Testis (tissue), 5 donors: ENCODE measurements around the gene MMP17. TPM values are rescaled to one million over a fixed set of nuclear protein-coding genes. Genes with fewer than 3 reads are reported as not detected.

ENCODE experiments used
- DNase-seq: peaks from one replicate; pipeline ENCODE4 v3.0.0-alpha.2; 2019
- H3K27ac ChIP-seq, 2 donors: fragments of 200-600 bp; sonication (generic); one replicate each; pipeline ENCODE4 v1.5.1; 2019
- H3K27me3 ChIP-seq: fragments of 200-600 bp; sonication (generic); one replicate; pipeline ENCODE4 v1.5.1; 2019
- H3K36me3 ChIP-seq: fragments of 200-600 bp; sonication (generic); one replicate; pipeline ENCODE4 v1.5.1; 2017; ENCODE audit warnings: low read depth; ENCODE audit errors: missing control alignments
- H3K4me1 ChIP-seq: fragments of 200-600 bp; sonication (generic); one replicate; pipeline ENCODE4 v1.5.1; 2019
- H3K4me3 ChIP-seq, 2 donors: fragments of 200-600 bp; sonication (generic); one replicate each; pipeline ENCODE4 v1.5.1; 2017 to 2019
- H3K9me3 ChIP-seq: fragments of 200-600 bp; sonication (generic); one replicate; pipeline ENCODE4 v1.5.1; 2017
- POLR2A ChIP-seq: fragments of 450-650 bp; IDR thresholded peaks from one replicate; pipeline ENCODE4 v1.6.1; 2017; ENCODE audit warnings: antibody characterized with exemption, mild to moderate bottlenecking, moderate library complexity
- WGBS, 2 donors: methylation state at CpG; one replicate each; pipeline ENCODE4 v1.1.5; 2018; 5-methylcytosine and 5-hydroxymethylcytosine counted together
- intact Hi-C: fragments of 100-400 bp; cut with DNase I; formaldehyde crosslinking; loops from one replicate; pipeline ENCODE4 v1.15.1; 2023; ENCODE audit warnings: low total_unique reads
- long read RNA-seq, 2 donors: transcript quantifications; one replicate each; lab custom pipeline, GENCODE V29; 2026
- polyA plus RNA-seq: library from polyadenylated mRNA; stranded (reverse); fragments of 350-450 nt; fragmentation: Illumina TruSeq; extraction: RNeasy Lipid Tissue Mini Kit (QIAGEN cat#74804); gene quantifications from one replicate; pipeline ENCODE4 v1.2.3, GENCODE V29; 2014; ENCODE audit warnings: low read depth, low replicate concordance; ENCODE audit not compliant: insufficient read depth
- total RNA-seq, 2 donors: library from RNA; depleted of rRNA; stranded (reverse); fragments of >200 nt; gene quantifications; one replicate each; pipeline ENCODE4 v1.2.3, GENCODE V29; 2016
- TF ChIP-seq, protein P1 (sequence below), 3 experiments: fragments of 450-650 bp in 2 of 3; fragments of 200-600 bp in 1 of 3; sonication (generic) in 1 of 3; IDR thresholded peaks; one replicate each; pipeline ENCODE4 v1.5.1; 2016 to 2019; ENCODE audit warnings: antibody characterized with exemption in 3 of 3, mild to moderate bottlenecking in 2 of 3, moderate library complexity in 1 of 3

MMP17 gene
- total RNA-seq = 10 to 100 TPM; 16.1 to 23.3 TPM
- polyA plus RNA-seq = 13.2 TPM
- long read RNA-seq, donor 1, partial matches to known transcripts = 0 of 2 reads
- long read RNA-seq, donor 1, other reads (novel, unspliced or antisense) = 0 of 2 reads
- long read RNA-seq, donor 2, partial matches to known transcripts = 0 of 3 reads
- long read RNA-seq, donor 2, other reads (novel, unspliced or antisense) = 0 of 3 reads

DNA sequence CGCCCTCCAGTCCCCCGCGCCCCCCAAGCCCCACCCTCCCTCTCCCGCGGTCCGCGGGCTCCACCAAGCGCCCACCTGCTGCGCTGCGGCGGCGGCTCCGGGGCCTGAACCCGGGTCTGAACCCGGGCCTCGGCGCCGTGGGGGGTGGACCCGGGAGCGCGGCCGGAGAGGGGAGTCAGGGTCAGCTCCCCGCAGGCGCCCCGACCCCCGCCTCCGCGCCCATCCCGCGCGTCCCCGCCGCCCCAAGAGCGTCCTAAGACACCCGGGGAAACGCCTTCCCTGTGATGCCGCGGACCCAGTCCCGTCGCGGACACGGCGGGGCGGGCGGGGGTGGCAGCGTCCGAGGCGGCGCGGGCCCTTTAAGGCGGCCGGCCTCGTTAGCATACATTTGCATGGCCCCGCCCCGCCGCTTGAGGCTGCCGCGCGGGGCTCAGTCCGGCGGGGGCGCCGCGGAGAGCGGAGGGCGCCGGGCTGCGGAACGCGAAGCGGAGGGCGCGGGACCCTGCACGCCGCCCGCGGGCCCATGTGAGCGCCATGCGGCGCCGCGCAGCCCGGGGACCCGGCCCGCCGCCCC lies at the start of gene MMP17:
Gene MMP17, plus strand, starts transcription at position 433 of the 574 bp plus-strand sequence. Its CDS starts 102 bp downstream, at position 535.
- Histone ChIP-seq H3K4me3 (peak within 1 kb of the TSS; percentile 48 to 53), H3K4me1 (peaks cover 22% of the 10 kb centered on the region), H3K9me3 (no peaks in the 10 kb centered on the region), H3K36me3 (no peaks in the 10 kb centered on the region), H3K27me3 (no peaks in the 10 kb centered on the region), H3K27ac (no peak within 1 kb of the TSS)
- no peak for TF ChIP-seq POLR2A
- TF ChIP-seq, protein P1, sequence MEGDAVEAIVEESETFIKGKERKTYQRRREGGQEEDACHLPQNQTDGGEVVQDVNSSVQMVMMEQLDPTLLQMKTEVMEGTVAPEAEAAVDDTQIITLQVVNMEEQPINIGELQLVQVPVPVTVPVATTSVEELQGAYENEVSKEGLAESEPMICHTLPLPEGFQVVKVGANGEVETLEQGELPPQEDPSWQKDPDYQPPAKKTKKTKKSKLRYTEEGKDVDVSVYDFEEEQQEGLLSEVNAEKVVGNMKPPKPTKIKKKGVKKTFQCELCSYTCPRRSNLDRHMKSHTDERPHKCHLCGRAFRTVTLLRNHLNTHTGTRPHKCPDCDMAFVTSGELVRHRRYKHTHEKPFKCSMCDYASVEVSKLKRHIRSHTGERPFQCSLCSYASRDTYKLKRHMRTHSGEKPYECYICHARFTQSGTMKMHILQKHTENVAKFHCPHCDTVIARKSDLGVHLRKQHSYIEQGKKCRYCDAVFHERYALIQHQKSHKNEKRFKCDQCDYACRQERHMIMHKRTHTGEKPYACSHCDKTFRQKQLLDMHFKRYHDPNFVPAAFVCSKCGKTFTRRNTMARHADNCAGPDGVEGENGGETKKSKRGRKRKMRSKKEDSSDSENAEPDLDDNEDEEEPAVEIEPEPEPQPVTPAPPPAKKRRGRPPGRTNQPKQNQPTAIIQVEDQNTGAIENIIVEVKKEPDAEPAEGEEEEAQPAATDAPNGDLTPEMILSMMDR (IDR thresholded peaks at IDR 0.05) = peak in 1 of 3 experiments; percentile 9
- peak; percentile 70 for DNase-seq
- intact Hi-C loops = no loop called here
- 1 to 4% methylated on average over 5 to 46 of the region's 86 CpGs for WGBS, 2 donors

DNA sequence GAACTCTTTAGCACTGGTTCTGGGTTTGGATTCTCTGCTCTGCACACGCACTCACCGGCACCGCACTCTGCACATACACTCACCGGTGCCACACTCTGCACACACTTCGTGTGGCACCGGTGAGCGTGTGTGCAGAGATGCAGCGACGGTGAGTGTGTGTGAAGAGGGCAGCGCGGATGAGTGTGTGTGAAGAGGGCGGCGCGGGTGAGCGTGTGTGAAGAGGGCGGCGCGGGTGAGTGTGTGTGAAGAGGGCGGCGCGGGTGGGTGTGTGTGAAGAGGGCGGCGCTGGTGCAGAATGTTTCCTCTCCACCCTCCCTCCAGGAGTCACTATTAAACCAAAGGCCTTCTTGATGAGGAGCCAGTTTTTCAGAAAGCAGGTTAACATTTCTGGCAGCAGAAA lies 49.2 kb upstream of the MMP17 start:
- TF ChIP-seq, protein P1 (IDR thresholded peaks at IDR 0.05) = no peak
- H3K4me3 ChIP-seq = no peak overlapping the region
- no peak overlapping the region for H3K27ac ChIP-seq
- WGBS, 2 donors = 94 to 97% methylated on average over 23 of the region's 23 CpGs
- no peak for DNase-seq
- H3K27me3 ChIP-seq = no peaks in the 10 kb centered on the region
- no peaks in the 10 kb centered on the region for H3K4me1 ChIP-seq
- no peaks in the 10 kb centered on the region for H3K36me3 ChIP-seq
- intact Hi-C loops = no loop called here
- H3K9me3 ChIP-seq = no peaks in the 10 kb centered on the region

DNA sequence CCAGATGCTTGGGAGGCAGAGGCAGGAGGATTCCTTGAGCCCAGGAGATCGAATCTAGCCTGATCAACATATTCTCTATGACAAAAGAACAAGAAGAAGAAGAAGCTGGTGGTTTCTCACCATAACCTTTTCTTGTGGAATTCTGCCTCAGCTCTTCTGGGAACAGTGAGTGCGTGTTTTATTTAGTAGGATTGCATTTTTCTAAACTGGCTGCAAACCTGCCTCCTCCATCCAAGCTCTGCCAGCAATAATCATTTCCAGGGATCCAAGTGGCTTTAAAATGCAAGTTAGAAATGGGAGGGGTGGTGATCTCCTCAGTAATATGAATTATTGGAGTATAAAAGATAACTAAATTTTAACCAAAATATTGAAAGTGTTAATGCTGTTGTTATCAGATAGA lies 46.1 kb upstream of the MMP17 start:
- H3K36me3 ChIP-seq = no peaks in the 10 kb centered on the region
- 77 to 87% methylated on average over 2 of the region's 2 CpGs for WGBS, 2 donors

DNA sequence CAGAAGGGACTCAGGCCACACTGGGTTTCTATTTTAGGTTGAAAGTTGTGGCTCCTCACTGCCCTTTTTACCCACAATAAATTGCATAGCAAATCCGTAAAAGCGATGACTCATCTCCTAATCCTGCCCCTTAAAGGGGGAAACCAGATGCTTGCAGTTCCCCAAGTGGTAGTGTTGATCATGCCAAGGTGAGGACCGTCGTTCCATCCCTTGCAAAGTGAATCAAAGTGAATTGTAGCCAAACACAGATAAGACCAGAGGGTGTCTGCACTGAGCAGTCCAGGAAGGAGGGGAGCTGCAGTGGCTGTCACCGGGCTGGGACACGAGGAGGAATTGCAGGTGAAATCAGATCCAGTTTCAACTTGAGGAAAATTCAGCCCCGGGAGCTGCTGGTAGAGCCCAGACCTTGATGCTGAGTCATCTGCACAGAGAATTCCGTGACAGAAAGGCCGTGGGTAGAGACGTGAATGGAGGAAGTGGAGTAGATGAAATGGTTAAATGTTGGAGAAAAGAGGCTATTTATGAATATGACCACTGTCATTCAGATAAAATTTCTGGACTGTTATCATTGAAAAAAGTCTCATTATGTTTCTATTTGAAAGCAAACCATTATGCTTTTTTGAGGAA lies 44.2 kb upstream of the MMP17 start:
- Histone ChIP-seq H3K9me3 (no peaks in the 10 kb centered on the region), H3K4me1 (peaks cover under 1% of the 10 kb centered on the region), H3K4me3 (no peak overlapping the region), H3K36me3 (no peaks in the 10 kb centered on the region), H3K27me3 (no peaks in the 10 kb centered on the region), H3K27ac (no peak overlapping the region)
- 60 to 70% methylated on average over 9 to 10 of the region's 10 CpGs for WGBS, 2 donors
- intact Hi-C loops = no loop called here
- TF ChIP-seq, protein P1 (IDR thresholded peaks at IDR 0.05) = no peak
- TF ChIP-seq POLR2A = no peak
- DNase-seq = no peak

More for the DNA sequence above, 46.1 kb upstream of the MMP17 start:
- no peaks in the 10 kb centered on the region for H3K4me1 ChIP-seq
- intact Hi-C loops = no loop called here
- H3K27ac ChIP-seq = no peak overlapping the region
- H3K27me3 ChIP-seq = no peaks in the 10 kb centered on the region
- no peak overlapping the region for H3K4me3 ChIP-seq
- TF ChIP-seq POLR2A = no peak
- TF ChIP-seq, protein P1 (IDR thresholded peaks at IDR 0.05) = no peak
- no peaks in the 10 kb centered on the region for H3K9me3 ChIP-seq
- no peak for DNase-seq
